ENCODE measurements around the gene SIX2.
"Not testable (repeated sequence)": the region's sequence is repeated elsewhere in the genome, so short reads cannot be mapped to it uniquely, and the experiment has no call there.

SIX2 gene

GRCh38 chr2:45040786-45041185 is 31.5 kb upstream of the SIX2 start:
- Histone ChIP-seq H3K4me3 (ENCODE audit: low read depth, low read length) (no peak overlapping the region), H3K27me3 (replicated peaks) (no peaks in the 10 kb centered on the region), H3K36me3 (replicated peaks) (no peaks in the 10 kb centered on the region), H3K27ac (no peak overlapping the region)
- no peak for DNase-seq
- TF ChIP-seq CTCF (IDR thresholded peaks at IDR 0.05; ENCODE audit: low read depth, low read length, missing control alignments) = no peak
- in situ Hi-C loops (cut with HindIII; ENCODE audit: low pct_ligation_motif_present, low sequenced_read_pairs) = no loop called here

- H3K27me3 ChIP-seq (replicated peaks); H3K36me3 ChIP-seq (replicated peaks); H3K27ac ChIP-seq; in situ Hi-C loops (cut with HindIII; ENCODE audit: low pct_ligation_motif_present, low sequenced_read_pairs); DNase-seq; H3K4me3 ChIP-seq (ENCODE audit: low read depth, low read length): not testable (repeated sequence)
Observed at GRCh38 chr2:45039804-45040203, 30.6 kb upstream of the SIX2 start.

GRCh38 chr2:45038861-45039260 is 29.6 kb upstream of the SIX2 start:
- in situ Hi-C loops (cut with HindIII; ENCODE audit: low pct_ligation_motif_present, low sequenced_read_pairs); DNase-seq: not testable (repeated sequence)

GRCh38 chr2:45033302-45033701 is 24.1 kb upstream of the SIX2 start:
- no peaks in the 10 kb centered on the region for H3K36me3 ChIP-seq (replicated peaks)
- in situ Hi-C loops (cut with HindIII; ENCODE audit: low pct_ligation_motif_present, low sequenced_read_pairs) = no loop called here
- TF ChIP-seq CTCF (IDR thresholded peaks at IDR 0.05; ENCODE audit: low read depth, low read length, missing control alignments) = no peak

More at GRCh38 chr2:45038861-45039260, 29.6 kb upstream of the SIX2 start:
- not testable (repeated sequence) for H3K27me3 ChIP-seq (replicated peaks); H3K4me3 ChIP-seq (ENCODE audit: low read depth, low read length); H3K27ac ChIP-seq; H3K36me3 ChIP-seq (replicated peaks)

GRCh38 chr2:45031028-45031427 is 21.8 kb upstream of the SIX2 start:
- DNase-seq = no peak
- TF ChIP-seq CTCF (IDR thresholded peaks at IDR 0.05; ENCODE audit: low read depth, low read length, missing control alignments) = no peak
- Histone ChIP-seq H3K27ac (no peak overlapping the region), H3K27me3 (replicated peaks) (no peaks in the 10 kb centered on the region), H3K36me3 (replicated peaks) (no peaks in the 10 kb centered on the region), H3K4me3 (ENCODE audit: low read depth, low read length) (no peak overlapping the region)
- in situ Hi-C loops (cut with HindIII; ENCODE audit: low pct_ligation_motif_present, low sequenced_read_pairs) = no loop called here

More at GRCh38 chr2:45033302-45033701, 24.1 kb upstream of the SIX2 start:
- DNase-seq = no peak
- Histone ChIP-seq H3K4me3 (ENCODE audit: low read depth, low read length) (no peak overlapping the region), H3K27ac (no peak overlapping the region), H3K27me3 (replicated peaks) (no peaks in the 10 kb centered on the region)

- Histone ChIP-seq H3K4me3 (ENCODE audit: low read depth, low read length) (no peak overlapping the region), H3K27ac (no peak overlapping the region), H3K36me3 (replicated peaks) (no peaks in the 10 kb centered on the region), H3K27me3 (replicated peaks) (no peaks in the 10 kb centered on the region)
- in situ Hi-C loops (cut with HindIII; ENCODE audit: low pct_ligation_motif_present, low sequenced_read_pairs) = no loop called here
- DNase-seq = no peak
- TF ChIP-seq CTCF (IDR thresholded peaks at IDR 0.05; ENCODE audit: low read depth, low read length, missing control alignments) = no peak
Observed at GRCh38 chr2:45030553-45030952, 21.3 kb upstream of the SIX2 start.

GRCh38 chr2:45029215-45029614 is 20.0 kb upstream of the SIX2 start:
- Histone ChIP-seq H3K4me3 (ENCODE audit: low read depth, low read length) (no peak overlapping the region), H3K36me3 (replicated peaks) (no peaks in the 10 kb centered on the region), H3K27ac (no peak overlapping the region), H3K27me3 (replicated peaks) (no peaks in the 10 kb centered on the region)
- no peak for TF ChIP-seq CTCF (IDR thresholded peaks at IDR 0.05; ENCODE audit: low read depth, low read length, missing control alignments)
- in situ Hi-C loops (cut with HindIII; ENCODE audit: low pct_ligation_motif_present, low sequenced_read_pairs) = no loop called here
- no peak for DNase-seq

Data from brain microvascular endothelial cell (primary cell).